Kidney epithelial cell (primary cell): ENCODE data around the gene FGB. TPM values are rescaled to one million over a fixed set of nuclear protein-coding genes. Genes with fewer than 3 reads are reported as not detected.

Source experiments
- DNase-seq: peaks from one replicate; pipeline ENCODE4 v3.0.0-alpha.2; 2010; ENCODE audit warnings: low read depth
- H3K27me3 ChIP-seq: 2 replicates; pipeline ENCODE4 v1.6.0; 2011; ENCODE audit warnings: low read length; ENCODE audit not compliant: control insufficient read depth, insufficient read depth
- H3K36me3 ChIP-seq: 2 replicates; pipeline ENCODE4 v1.5.1; 2011; ENCODE audit warnings: low read length; ENCODE audit not compliant: control insufficient read depth, insufficient read depth
- H3K4me3 ChIP-seq: 2 replicates; pipeline ENCODE4 v1.5.1; 2011; ENCODE audit warnings: low read depth, mild to moderate bottlenecking, control low read depth, low read length
- CTCF ChIP-seq: IDR thresholded peaks from 2 replicates; pipeline ENCODE4 v1.5.1; 2011; ENCODE audit warnings: mild to moderate bottlenecking, moderate library complexity, low read length, control low read depth, inconsistent platforms; ENCODE audit not compliant: insufficient read depth, poor library complexity, severe bottlenecking
- total RNA-seq: library from RNA; depleted of rRNA; stranded (reverse); fragments of >200 nt; gene quantifications from 2 replicates; pipeline ENCODE4 v1.2.3, GENCODE V29; 2015

The FGB gene
- total RNA-seq, 1 donor from 2014 or later, result 3.7 TPM

GRCh38 chr4:154602404-154603020, 39.7 kb downstream of the FGB start:
- DNase-seq, result no peak
- Histone ChIP-seq H3K4me3 (no peak overlapping the region), H3K27me3 (no peaks in the 10 kb centered on the region), H3K36me3 (no peaks in the 10 kb centered on the region)
- no peak for TF ChIP-seq CTCF

GRCh38 chr4:154603033-154603943, 40.5 kb downstream of the FGB start:
- DNase-seq, result no peak
- no peak for TF ChIP-seq CTCF

GRCh38 chr4:154604696-154605200, 41.9 kb downstream of the FGB start:
- Histone ChIP-seq H3K27me3 (no peaks in the 10 kb centered on the region), H3K36me3 (no peaks in the 10 kb centered on the region), H3K4me3 (no peak overlapping the region)
- TF ChIP-seq CTCF, result no peak
- no peak for DNase-seq

More at GRCh38 chr4:154603033-154603943, 40.5 kb downstream of the FGB start:
- H3K27me3 ChIP-seq, result no peaks in the 10 kb centered on the region
- H3K4me3 ChIP-seq, result no peak overlapping the region
- H3K36me3 ChIP-seq, result no peaks in the 10 kb centered on the region

- DNase-seq, result no peak
- no peak for TF ChIP-seq CTCF
- Histone ChIP-seq H3K36me3 (no peaks in the 10 kb centered on the region), H3K27me3 (no peaks in the 10 kb centered on the region), H3K4me3 (no peak overlapping the region)
These were observed 44.2 kb downstream of the FGB start for GRCh38 chr4:154606728-154607723.

DNA sequence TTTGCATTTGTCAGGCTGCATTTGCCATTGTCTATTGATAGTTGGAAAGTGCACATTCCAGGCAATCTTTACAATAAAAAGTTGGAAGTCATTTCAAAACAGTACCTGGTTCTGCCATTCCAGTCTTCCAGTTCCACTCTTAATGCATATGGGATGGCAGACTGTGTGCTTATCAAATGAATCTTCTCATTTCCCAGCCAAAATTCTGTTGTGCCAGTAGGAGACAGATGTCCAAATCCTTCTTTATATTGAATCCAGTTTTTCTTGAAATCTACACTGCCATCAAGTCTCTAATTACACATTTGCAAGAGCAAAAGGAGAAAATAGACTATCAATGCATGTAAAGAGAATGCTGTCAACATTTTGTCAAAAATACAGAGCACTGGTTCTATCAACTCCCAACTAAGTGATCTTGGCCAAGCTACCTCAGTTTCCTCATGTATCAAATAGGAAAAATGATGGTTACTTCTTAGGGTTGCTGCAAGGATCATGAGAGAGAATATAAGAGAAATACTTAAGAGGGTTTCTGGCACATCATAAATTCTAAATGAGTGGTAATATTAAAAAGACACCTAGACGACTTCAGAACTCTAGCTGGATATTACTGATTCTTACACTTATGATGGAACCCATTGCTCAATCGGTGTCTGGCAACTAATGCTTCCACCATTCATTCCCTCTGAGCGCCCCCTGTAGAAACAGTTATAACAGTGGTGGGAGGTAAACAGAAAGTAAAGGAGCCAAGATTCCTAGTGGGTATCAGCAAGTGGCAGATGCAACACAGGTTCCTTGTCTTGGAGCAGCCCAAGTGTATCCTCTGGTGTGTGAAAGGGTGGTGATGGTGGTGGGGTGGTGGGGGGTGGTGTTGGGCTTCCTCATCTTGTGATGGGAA, 45.8 kb downstream of the FGB start:
- no peak overlapping the region for H3K4me3 ChIP-seq
- no peak for TF ChIP-seq CTCF
- no peaks in the 10 kb centered on the region for H3K36me3 ChIP-seq
- no peak for DNase-seq
- no peaks in the 10 kb centered on the region for H3K27me3 ChIP-seq
